ENCODE measurements around the gene KCNQ1OT1. TPM values are rescaled to one million over a fixed set of nuclear protein-coding genes. Genes with fewer than 3 reads are reported as not detected.

Gene KCNQ1OT1
- total RNA-seq, 1 experiment from 2014 or later = 1.2 TPM

- no peak overlapping the region for H2BK5ac ChIP-seq (ENCODE audit: insufficient read length, low read length)
- DNase-seq = no peak
- H3K27ac ChIP-seq (ENCODE audit: insufficient read length, low read depth, low read length) = no peak overlapping the region
- Mint-ChIP-seq H3K9me3 (no peaks in the 10 kb centered on the region; a peak in 1 of 5 replicates), H3K27ac (no peak overlapping the region), H3K4me1 (peaks cover 19 to 21% of the 10 kb centered on the region in 2 experiments), H3K27me3 (ENCODE audit: low read depth) (peaks cover 100% of the 10 kb centered on the region), H3K4me3 (no peak overlapping the region), H3K36me3 (ENCODE audit: insufficient read depth in 1 of 3, low read depth in 3 of 3) (no peaks in the 10 kb centered on the region)
- no peaks in the 10 kb centered on the region for H3K79me1 ChIP-seq (ENCODE audit: insufficient read depth, low read depth, low read length, poor library complexity, severe bottlenecking)
- TF ChIP-seq CTCF (conservative IDR thresholded peaks at IDR 0.05) = no peak
- no peaks in the 10 kb centered on the region for H3K9me3 ChIP-seq (ENCODE audit: control insufficient read depth, low read depth, low read length)
- no peaks in the 10 kb centered on the region for H3K23me2 ChIP-seq (ENCODE audit: insufficient read length, low read depth, low read length, poor library complexity, severe bottlenecking)
- no peak overlapping the region for H2BK120ac ChIP-seq (ENCODE audit: low read depth, low read length, poor library complexity, severe bottlenecking)
- H4K91ac ChIP-seq (ENCODE audit: insufficient read length, low read depth, low read length) = no peak overlapping the region
- no peak overlapping the region for H3K4ac ChIP-seq (ENCODE audit: low read depth, low read length)
- WGBS (ENCODE audit: extremely low coverage, insufficient read length, low lambda C conversion rate) = no CpG with 5 or more reads among the region's 27 CpGs
- no peaks in the 10 kb centered on the region; the same call in 1 of the 2 replicates for H3K27me3 ChIP-seq (ENCODE audit: insufficient read depth, low read length)
- no peak overlapping the region for H4K8ac ChIP-seq (replicated peaks; ENCODE audit: insufficient read length, low read depth, low read length)
- no peak overlapping the region for H2AFZ ChIP-seq (ENCODE audit: low read length)
- no peak overlapping the region for H2BK12ac ChIP-seq (ENCODE audit: insufficient read length, low read depth, low read length)
- no peak overlapping the region for H3K4me2 ChIP-seq (ENCODE audit: insufficient read depth, insufficient read length, low read length)
- H3K79me2 ChIP-seq (ENCODE audit: insufficient read depth, low read length) = no peaks in the 10 kb centered on the region
- H3K14ac ChIP-seq (ENCODE audit: insufficient read depth, low read length) = no peak overlapping the region; the same call in 1 of the 2 replicates
- H2BK20ac ChIP-seq (ENCODE audit: low read depth, low read length, poor library complexity, severe bottlenecking) = no peak overlapping the region
- no peak overlapping the region for H3K23ac ChIP-seq (ENCODE audit: insufficient read length, low read depth, low read length)
- H2BK15ac ChIP-seq (ENCODE audit: low read depth, low read length) = no peak overlapping the region
- H4K5ac ChIP-seq (ENCODE audit: insufficient read length, low read depth, low read length) = no peak overlapping the region
- no peak overlapping the region for H2AK5ac ChIP-seq (ENCODE audit: insufficient read length, low read length)
- H3K9ac ChIP-seq (ENCODE audit: extremely low read depth, insufficient read length, low read length) = no peak overlapping the region
- no peak overlapping the region for H3K18ac ChIP-seq (ENCODE audit: insufficient read length, low read depth, low read length)
- H3K4me1 ChIP-seq (ENCODE audit: insufficient read depth, low read length) = no peaks in the 10 kb centered on the region
- H4K20me1 ChIP-seq (ENCODE audit: control insufficient read depth, insufficient read depth, insufficient read length) = no peaks in the 10 kb centered on the region
- H3K56ac ChIP-seq (ENCODE audit: insufficient read length, low read depth, low read length) = no peak overlapping the region
- no peak overlapping the region for H3T11ph ChIP-seq (ENCODE audit: low read length)
Observed at GRCh38 chr11:2725368-2726300, 25.8 kb upstream of the KCNQ1OT1 start.
